Spleen (tissue), 11 donors: ENCODE data around the gene TPD52L3. TPM values are rescaled to one million over a fixed set of nuclear protein-coding genes. Genes with fewer than 3 reads are reported as not detected.

Experiments used
- DNase-seq: peaks from one replicate; pipeline ENCODE4 v3.0.0-alpha.2; 2020
- H3K27ac ChIP-seq, 8 donors: fragments of 200-600 bp; sonication (generic) in 7 of 8; 1 replicate in 4 of 8; 2 replicates in 4 of 8; pipeline versions ENCODE4 v1.5.0 to v1.8.0; 2016 to 2021; ENCODE audit warnings: inconsistent platforms in 4 of 8, mild to moderate bottlenecking in 4 of 8, moderate library complexity in 1 of 8
- H3K27me3 ChIP-seq, 7 donors: fragments of 200-600 bp; sonication (generic) in 6 of 7; replicated peaks in 1 of 7; 1 replicate in 4 of 7; 2 replicates in 3 of 7; pipeline versions ENCODE4 v1.5.0 to v1.8.0; 2016 to 2021; ENCODE audit warnings: inconsistent platforms in 3 of 7, mild to moderate bottlenecking in 1 of 7
- H3K36me3 ChIP-seq, 6 donors: fragments of 200-600 bp; sonication (generic) in 5 of 6; 1 replicate in 4 of 6; 2 replicates in 2 of 6; pipeline versions ENCODE4 v1.5.0 to v1.8.0; 2016 to 2021; ENCODE audit warnings: inconsistent platforms in 2 of 6
- H3K4me1 ChIP-seq, 6 donors: fragments of 200-600 bp; sonication (generic) in 5 of 6; 1 replicate in 3 of 6; 2 replicates in 3 of 6; pipeline versions ENCODE4 v1.5.0 to v1.8.0; 2016 to 2021; ENCODE audit warnings: inconsistent platforms in 3 of 6
- H3K4me3 ChIP-seq, 8 donors: fragments of 200-600 bp; sonication (generic) in 7 of 8; 1 replicate in 4 of 8; 2 replicates in 4 of 8; pipeline versions ENCODE4 v1.5.0 to v1.8.0; 2016 to 2021; ENCODE audit warnings: inconsistent platforms in 4 of 8, mild to moderate bottlenecking in 4 of 8, moderate library complexity in 2 of 8
- H3K9me3 ChIP-seq, 8 donors: fragments of 200-600 bp; sonication (generic) in 7 of 8; 1 replicate in 4 of 8; 2 replicates in 4 of 8; pipeline versions ENCODE4 v1.5.0 to v1.8.0; 2016 to 2021; ENCODE audit warnings: inconsistent platforms in 4 of 8
- CTCF ChIP-seq, 11 experiments: fragments of 200-600 bp in 7 of 11; fragments of 450-650 bp in 4 of 11; sonication (generic) in 4 of 11; IDR thresholded peaks in 8 of 11; conservative IDR thresholded peaks in 3 of 11; 1 replicate in 7 of 11; 2 replicates in 4 of 11; pipeline versions ENCODE4 v1.4.0 to v1.8.0; 2016 to 2021; ENCODE audit warnings: antibody characterized with exemption in 11 of 11, inconsistent platforms in 4 of 11, mild to moderate bottlenecking in 1 of 11
- POLR2A ChIP-seq, 3 donors: fragments of 450-650 bp; IDR thresholded peaks; one replicate each; pipeline ENCODE4 v1.5.1; 2017; ENCODE audit warnings: antibody characterized with exemption in 3 of 3, mild to moderate bottlenecking in 1 of 3
- POLR2AphosphoS5 ChIP-seq, 3 donors: sonication (generic); formaldehyde crosslinking; IDR thresholded peaks; one replicate each; pipeline ENCODE4 v1.5.1; 2017; ENCODE audit warnings: antibody characterized with exemption in 3 of 3
- WGBS, 5 donors: extraction: QIAGEN DNeasy Blood & Tissue Kit in 3 of 5; methylation state at CpG; one replicate each; pipeline versions ENCODE4 v1.1.5 to v1.1.7; 2013 to 2018; 5-methylcytosine and 5-hydroxymethylcytosine counted together
- intact Hi-C: fragments of 100-400 bp; cut with DNase I; formaldehyde crosslinking; loops from one replicate; pipeline ENCODE4 v1.15.0; 2023; ENCODE audit warnings: low total_unique reads
- polyA plus RNA-seq, 3 donors: library from polyadenylated mRNA; stranded (reverse); fragments of 200-250 nt; gene quantifications; one replicate each; pipeline ENCODE4 v1.2.1, GENCODE V29; 2013
- total RNA-seq, 7 donors: library from RNA; depleted of rRNA in 3 of 7; stranded (reverse); fragments of >200 nt in 3 of 7; fragmentation: NEBNext Ultra II Directional in 4 of 7; extraction: Animal tissue kit (Norgen Biotek cat#: 25700) in 4 of 7; gene quantifications; one replicate each; pipeline versions ENCODE4 v1.1.0 to v1.2.1, GENCODE V29; 2016 to 2021
- donor health status: healthy with polysubstance abuse.
- donor health status: DM: no; HTN: no; CAD: no; lungs with moderate emphysema.
- donor health status: DM: no; HTN: no; CAD: no.
- donor health status: Bipolar disorder and iron deficiency.
- donor health status: healthy.
- donor health status: DM: no; HTN: no; CAD: no.
- donor health status: DM: yes; HTN: yes; CAD: no.

The TPD52L3 gene
- total and polyA plus RNA-seq, 10 donors, result 0.03 TPM; not detected in 9

DNA sequence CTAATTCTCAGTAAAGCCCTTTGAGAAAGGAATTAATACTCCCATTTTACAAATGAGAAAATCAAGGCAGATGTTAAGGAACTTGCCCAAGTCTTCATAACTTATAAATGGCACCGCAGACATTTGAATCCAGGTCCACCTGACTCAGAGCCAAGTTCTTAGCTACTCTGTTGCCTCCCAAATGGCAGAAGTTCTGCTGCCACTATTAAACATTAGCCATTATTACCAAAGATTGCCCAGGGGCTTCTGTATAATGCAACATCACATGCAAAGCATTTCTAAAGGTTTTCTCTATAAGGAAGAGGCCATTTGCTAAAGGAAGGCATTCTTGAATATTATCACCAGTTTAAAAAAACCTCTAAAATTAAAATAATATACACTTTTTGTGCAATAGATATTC, 28.3 kb downstream of the TPD52L3 start:
- Histone ChIP-seq H3K4me3 (no peak overlapping the region), H3K9me3 (no peaks in the 10 kb centered on the region), H3K27ac (no peak overlapping the region), H3K4me1 (no peaks in the 10 kb centered on the region), H3K27me3 (peaks cover 0 to 6% (median 0%) of the 10 kb centered on the region in 7 donors), H3K36me3 (no peaks in the 10 kb centered on the region)
- intact Hi-C loops, result no loop called here
- 89 to 97% (median 92%) methylated on average over 1 of the region's 1 CpG for WGBS, 5 donors
- DNase-seq, result no peak
- TF ChIP-seq POLR2AphosphoS5 (IDR thresholded peaks at IDR 0.05) (no peak), POLR2A (IDR thresholded peaks at IDR 0.05) (no peak), CTCF (IDR thresholded peaks at IDR 0.05 in 8 of 11, conservative IDR thresholded peaks at IDR 0.05 in 3 of 11) (no peak)

GRCh38 chr9:6356904-6357303, 28.7 kb downstream of the TPD52L3 start:
- no peak for DNase-seq
- peaks cover 0 to 6% (median 0%) of the 10 kb centered on the region in 7 donors for H3K27me3 ChIP-seq

GRCh38 chr9:6367128-6367890, 39.1 kb downstream of the TPD52L3 start:
- Histone ChIP-seq H3K27me3 (no peaks in the 10 kb centered on the region), H3K27ac (no peak overlapping the region), H3K4me1 (no peaks in the 10 kb centered on the region), H3K4me3 (no peak overlapping the region), H3K9me3 (peaks cover 0 to 25% (median 23%) of the 10 kb centered on the region in 8 donors), H3K36me3 (no peaks in the 10 kb centered on the region)
- TF ChIP-seq POLR2AphosphoS5 (IDR thresholded peaks at IDR 0.05) (no peak), POLR2A (IDR thresholded peaks at IDR 0.05) (no peak)
- intact Hi-C loops, result no loop called here
- WGBS, 5 donors, result 66 to 78% (median 73%) methylated on average over 4 of the region's 4 CpGs
- no peak for DNase-seq

More at GRCh38 chr9:6356904-6357303, 28.7 kb downstream of the TPD52L3 start:
- no peaks in the 10 kb centered on the region for H3K4me1 ChIP-seq
- H3K36me3 ChIP-seq, result no peaks in the 10 kb centered on the region
- 83 to 96% (median 92%) methylated on average over 1 of the region's 1 CpG for WGBS, 5 donors
- TF ChIP-seq CTCF (IDR thresholded peaks at IDR 0.05 in 8 of 11, conservative IDR thresholded peaks at IDR 0.05 in 3 of 11) (no peak), POLR2A (IDR thresholded peaks at IDR 0.05) (no peak), POLR2AphosphoS5 (IDR thresholded peaks at IDR 0.05) (no peak)
- H3K4me3 ChIP-seq, result no peak overlapping the region
- H3K27ac ChIP-seq, result no peak overlapping the region
- H3K9me3 ChIP-seq, result no peaks in the 10 kb centered on the region
- intact Hi-C loops, result no loop called here

DNA sequence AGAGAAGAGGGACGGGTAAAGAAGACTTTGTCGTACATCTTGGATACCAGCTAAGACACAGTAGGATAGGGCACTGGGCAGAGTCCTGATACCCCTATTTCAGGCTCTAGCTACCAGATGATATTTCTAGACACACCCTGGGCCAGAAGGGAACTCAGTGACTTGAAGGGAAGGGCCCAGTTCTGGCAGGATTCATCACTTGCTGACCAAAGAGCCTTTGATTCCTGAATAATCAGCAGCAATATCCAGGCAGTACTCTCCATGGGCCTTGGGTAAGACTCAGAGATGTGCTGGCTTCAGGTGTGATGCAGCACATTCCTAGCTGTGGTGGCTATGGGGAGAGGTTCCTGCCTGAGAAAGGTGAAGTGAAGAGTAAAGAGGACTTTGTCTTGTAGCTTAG, 40.7 kb downstream of the TPD52L3 start:
- Histone ChIP-seq H3K27me3 (no peaks in the 10 kb centered on the region), H3K9me3 (peaks cover 0 to 32% (median 24%) of the 10 kb centered on the region in 8 donors), H3K27ac (no peak overlapping the region), H3K36me3 (no peaks in the 10 kb centered on the region), H3K4me1 (no peaks in the 10 kb centered on the region), H3K4me3 (no peak overlapping the region)
- no peak for DNase-seq
- intact Hi-C loops, result no loop called here
- TF ChIP-seq POLR2AphosphoS5 (IDR thresholded peaks at IDR 0.05) (no peak), POLR2A (IDR thresholded peaks at IDR 0.05) (no peak), CTCF (IDR thresholded peaks at IDR 0.05 in 8 of 11, conservative IDR thresholded peaks at IDR 0.05 in 3 of 11) (no peak)
- WGBS, 5 donors, result 86 to 100% (median 97%) methylated on average over 2 of the region's 2 CpGs

Other genes starting within 250 kb of the TPD52L3 start
- 10 to 100 TPM in 5 of 7 donors, 1 to 10 TPM in 2; 2.7 to 18.9 (median 14.6) TPM for gene IL33, start 112.6 kb upstream of the TPD52L3 start, total RNA-seq
- 10 to 100 TPM in 1 of 3 donors, 1 to 10 TPM in 2; 6.3 to 11.3 (median 7.2) TPM for gene IL33, start 112.6 kb upstream of the TPD52L3 start, polyA plus RNA-seq
- 100 to 1,000 TPM in 1 of 7 donors, 10 to 100 TPM in 6; 57.6 to 120 (median 66.7) TPM for gene UHRF2, start 84.8 kb downstream of the TPD52L3 start, total RNA-seq
- 10 to 100 TPM; 26.3 to 38.7 (median 29.4) TPM for gene UHRF2, start 84.8 kb downstream of the TPD52L3 start, polyA plus RNA-seq